NCI-H146 treated with DMSO at 0.1 percent for 48 hours (cell line): ENCODE results near the gene MAPK1IP1L.
"Not testable (repeated sequence)": the region's sequence is repeated elsewhere in the genome, so short reads cannot be mapped to it uniquely, and the experiment has no call there.

ENCODE experiments used
- DNase-seq: peaks from one replicate; lab custom pipeline; 2025; ENCODE audit not compliant: unreplicated experiment; lab: John Stamatoyannopoulos, UW

MAPK1IP1L gene

GRCh38 chr14:55051423-55052268 lies at the start of gene MAPK1IP1L:
Gene MAPK1IP1L (plus strand): TSS chr14:55051647. CDS start chr14:55061684, 10,037 bp downstream.
- peak; percentile 80 for DNase-seq

GRCh38 chr14:55005071-55005470 lies 46.4 kb upstream of the MAPK1IP1L start:
- no peak for DNase-seq

GRCh38 chr14:55015006-55015405 lies 36.4 kb upstream of the MAPK1IP1L start:
- no peak for DNase-seq

GRCh38 chr14:55019968-55020554 lies 31.4 kb upstream of the MAPK1IP1L start:
- DNase-seq = no peak

GRCh38 chr14:55024365-55024764 lies 27.1 kb upstream of the MAPK1IP1L start:
- DNase-seq = not testable (repeated sequence)

GRCh38 chr14:55025948-55026347 lies 25.5 kb upstream of the MAPK1IP1L start:
- no peak for DNase-seq

GRCh38 chr14:55026441-55026792 lies 25.0 kb upstream of the MAPK1IP1L start:
- no peak for DNase-seq

- peak; percentile 74 for DNase-seq
Observed at GRCh38 chr14:55026793-55027561, 24.5 kb upstream of the MAPK1IP1L start, which contains the start of the genes SOCS4 and WDHD1. Gene SOCS4 (plus strand): TSS chr14:55027236. CDS start chr14:55043042, 15,806 bp downstream. Gene WDHD1 (minus strand): TSS chr14:55027099. CDS start chr14:55026787, 312 bp downstream.

GRCh38 chr14:55028066-55028465 lies 23.4 kb upstream of the MAPK1IP1L start:
- peak; percentile 19 for DNase-seq

GRCh38 chr14:55028476-55028875 lies 23.0 kb upstream of the MAPK1IP1L start:
- no peak for DNase-seq

GRCh38 chr14:55031190-55031589 lies 20.3 kb upstream of the MAPK1IP1L start:
- no peak for DNase-seq

- not testable (repeated sequence) for DNase-seq
Observed at GRCh38 chr14:55037995-55038394, 13.5 kb upstream of the MAPK1IP1L start.

GRCh38 chr14:55038708-55039107 lies 12.7 kb upstream of the MAPK1IP1L start:
- no peak for DNase-seq

GRCh38 chr14:55043528-55043927 lies 7.9 kb upstream of the MAPK1IP1L start:
- no peak for DNase-seq

- DNase-seq = no peak
Observed at GRCh38 chr14:55045087-55045486, 6.4 kb upstream of the MAPK1IP1L start.

GRCh38 chr14:55047301-55048053 lies 4.0 kb upstream of the MAPK1IP1L start:
- no peak for DNase-seq

- no peak for DNase-seq
Observed at GRCh38 chr14:55048900-55049436, 2.5 kb upstream of the MAPK1IP1L start.

GRCh38 chr14:55051165-55051422 lies 353 bp upstream of the MAPK1IP1L start:
- no peak for DNase-seq

GRCh38 chr14:55052269-55052930 lies 953 bp downstream of the MAPK1IP1L start:
- peak; percentile 63 for DNase-seq

GRCh38 chr14:55053018-55053417 lies 1.6 kb downstream of the MAPK1IP1L start:
- DNase-seq = no peak
